Esophagus squamous epithelium (tissue), 5 donors: ENCODE data around the gene KLRC4. TPM values are rescaled to one million over a fixed set of nuclear protein-coding genes. Genes with fewer than 3 reads are reported as not detected.
"Not testable (repeated sequence)": the region's sequence is repeated elsewhere in the genome, so short reads cannot be mapped to it uniquely, and the experiment has no call there.

ENCODE experiments used
- DNase-seq: peaks from one replicate; lab custom pipeline; 2025; lab: John Stamatoyannopoulos, UW
- H3K27ac ChIP-seq, 4 donors: fragments of 200-600 bp; sonication (generic); one replicate each; pipeline ENCODE4 v1.5.1; 2016 to 2019; ENCODE audit warnings: mild to moderate bottlenecking in 1 of 4
- H3K27me3 ChIP-seq, 4 donors: fragments of 200-600 bp; sonication (generic); 1 replicate in 3 of 4; 2 replicates in 1 of 4; pipeline versions ENCODE4 v1.5.1 to v1.6.0; 2017 to 2021; ENCODE audit warnings: antibody characterized with exemption in 1 of 4
- H3K36me3 ChIP-seq, 3 donors: fragments of 200-600 bp; sonication (generic); one replicate each; pipeline ENCODE4 v1.5.1; 2016 to 2019
- H3K4me1 ChIP-seq, 3 donors: fragments of 200-600 bp; sonication (generic); one replicate each; pipeline ENCODE4 v1.5.1; 2017 to 2019
- H3K4me3 ChIP-seq, 4 donors: fragments of 200-600 bp; sonication (generic); 1 replicate in 3 of 4; 2 replicates in 1 of 4; pipeline ENCODE4 v1.5.1; 2016 to 2019; ENCODE audit warnings: mild to moderate bottlenecking in 2 of 4, moderate library complexity in 1 of 4
- H3K9me3 ChIP-seq, 3 donors: fragments of 200-600 bp; sonication (generic); one replicate each; pipeline ENCODE4 v1.5.1; 2016 to 2019
- CTCF ChIP-seq, 6 experiments: fragments of 450-650 bp in 4 of 6; fragments of 200-600 bp in 2 of 6; sonication (generic) in 2 of 6; IDR thresholded peaks; one replicate each; pipeline ENCODE4 v1.5.1; 2016 to 2019; ENCODE audit warnings: antibody characterized with exemption in 6 of 6, mild to moderate bottlenecking in 4 of 6, moderate library complexity in 4 of 6
- POLR2A ChIP-seq, 4 donors: fragments of 450-650 bp; IDR thresholded peaks; one replicate each; pipeline ENCODE4 v1.6.1; 2017; ENCODE audit warnings: antibody characterized with exemption in 4 of 4, mild to moderate bottlenecking in 4 of 4, moderate library complexity in 3 of 4
- WGBS, 2 donors: methylation state at CpG; one replicate each; pipeline ENCODE4 v1.1.5; 2018; 5-methylcytosine and 5-hydroxymethylcytosine counted together
- intact Hi-C: fragments of 100-400 bp; cut with DNase I; formaldehyde crosslinking; loops from one replicate; pipeline ENCODE4 v1.15.0; 2022
- total RNA-seq, 4 donors: library from RNA; depleted of rRNA; stranded (reverse); fragments of >200 nt; gene quantifications; one replicate each; pipeline ENCODE4 v1.1.0, GENCODE V29; 2016
- donor health status: DM: yes; HTN: yes; CAD: no.

KLRC4 gene
- total RNA-seq, 4 donors from 2014 or later = 1.0 to 4.2 TPM; not detected in 2

DNA sequence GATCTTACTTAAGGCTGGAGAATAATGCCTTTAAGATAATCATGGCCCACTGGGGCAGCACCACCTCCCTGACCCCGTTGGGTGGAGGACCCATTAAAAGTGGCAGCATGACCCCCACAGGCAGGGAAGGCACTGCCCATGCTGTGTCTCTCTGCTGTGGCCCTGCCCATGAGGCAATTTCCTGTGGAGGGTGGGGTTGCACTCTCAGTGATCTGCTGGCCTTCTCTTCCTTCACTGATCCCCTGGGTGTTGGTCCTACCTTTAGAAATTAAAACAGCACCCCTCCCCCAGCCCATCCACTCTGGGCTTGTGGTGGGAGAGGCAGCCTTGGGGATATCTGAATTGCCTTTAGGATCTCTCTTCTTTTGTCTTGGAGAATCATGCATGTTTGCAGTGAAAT is 37.0 kb downstream of the KLRC4 start:
- Histone ChIP-seq H3K36me3 (no peaks in the 10 kb centered on the region), H3K27me3 (no peaks in the 10 kb centered on the region), H3K4me3 (no peak overlapping the region), H3K4me1 (peaks cover 0 to 36% (median 8%) of the 10 kb centered on the region in 3 donors), H3K9me3 (no peaks in the 10 kb centered on the region), H3K27ac (peak overlapping the region; percentile 35 to 60 (median 52))
- no peak for DNase-seq
- WGBS, 2 donors = 14 to 20% methylated on average over 1 of the region's 1 CpG
- intact Hi-C loops = no loop called here
- TF ChIP-seq POLR2A (IDR thresholded peaks at IDR 0.05) (no peak), CTCF (IDR thresholded peaks at IDR 0.05) (no peak)

DNA sequence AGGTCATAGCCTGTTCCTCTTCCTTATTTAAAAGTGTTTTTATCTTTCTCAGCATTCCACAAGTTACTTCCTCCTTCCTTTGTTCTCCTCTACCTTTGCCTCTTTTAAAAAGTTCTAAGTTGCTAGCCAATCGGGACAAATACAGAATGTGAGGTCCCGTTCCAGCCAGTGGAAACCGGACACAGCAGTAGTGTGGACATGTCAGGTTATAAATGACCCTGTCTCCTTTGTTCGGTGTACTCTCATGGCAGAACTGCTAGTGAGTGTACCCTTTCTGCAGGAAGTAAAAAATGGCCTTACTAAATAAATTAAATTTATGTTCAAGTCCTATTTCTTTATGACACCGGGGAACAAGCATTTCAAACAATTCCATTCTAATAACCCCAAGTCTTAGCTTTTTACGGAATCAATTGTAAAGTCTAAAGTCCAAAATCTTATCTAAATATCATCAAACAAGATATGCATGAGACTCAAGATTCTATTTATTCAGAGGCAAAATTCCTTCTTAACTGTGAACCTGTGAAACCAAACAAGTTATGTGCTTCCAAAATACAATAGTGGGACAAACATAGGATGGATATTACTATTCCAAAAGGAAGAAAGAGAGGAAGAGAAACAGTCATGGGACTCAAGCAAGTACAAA is 37.5 kb downstream of the KLRC4 start:
- intact Hi-C loops = not testable (repeated sequence)
- WGBS, 2 donors = 31 to 35% methylated on average over 6 of the region's 6 CpGs

GRCh38 chr12:10369557-10370415 is 39.8 kb downstream of the KLRC4 start:
- Histone ChIP-seq H3K4me3 (no peak overlapping the region), H3K27me3 (no peaks in the 10 kb centered on the region), H3K27ac (peak overlapping the region in 3 of 4 donors; percentile 1 to 60 (median 60)), H3K9me3 (no peaks in the 10 kb centered on the region), H3K4me1 (peaks cover 9 to 58% (median 19%) of the 10 kb centered on the region in 3 donors), H3K36me3 (no peaks in the 10 kb centered on the region)
- DNase-seq = no peak
- no peak for TF ChIP-seq POLR2A (IDR thresholded peaks at IDR 0.05)
- no peak for TF ChIP-seq CTCF (IDR thresholded peaks at IDR 0.05)
- 75 to 80% methylated on average over 8 of the region's 8 CpGs for WGBS, 2 donors
- intact Hi-C loops = no loop called here

More for the DNA sequence above, 37.5 kb downstream of the KLRC4 start:
- Histone ChIP-seq H3K4me1 (peaks cover 0 to 37% (median 8%) of the 10 kb centered on the region in 3 donors), H3K27ac (peak overlapping the region in 3 of 4 donors; percentile 43 to 60 (median 60))
- H3K9me3 ChIP-seq, H3K4me3 ChIP-seq, H3K27me3 ChIP-seq, DNase-seq, H3K36me3 ChIP-seq: not testable (repeated sequence)

DNA sequence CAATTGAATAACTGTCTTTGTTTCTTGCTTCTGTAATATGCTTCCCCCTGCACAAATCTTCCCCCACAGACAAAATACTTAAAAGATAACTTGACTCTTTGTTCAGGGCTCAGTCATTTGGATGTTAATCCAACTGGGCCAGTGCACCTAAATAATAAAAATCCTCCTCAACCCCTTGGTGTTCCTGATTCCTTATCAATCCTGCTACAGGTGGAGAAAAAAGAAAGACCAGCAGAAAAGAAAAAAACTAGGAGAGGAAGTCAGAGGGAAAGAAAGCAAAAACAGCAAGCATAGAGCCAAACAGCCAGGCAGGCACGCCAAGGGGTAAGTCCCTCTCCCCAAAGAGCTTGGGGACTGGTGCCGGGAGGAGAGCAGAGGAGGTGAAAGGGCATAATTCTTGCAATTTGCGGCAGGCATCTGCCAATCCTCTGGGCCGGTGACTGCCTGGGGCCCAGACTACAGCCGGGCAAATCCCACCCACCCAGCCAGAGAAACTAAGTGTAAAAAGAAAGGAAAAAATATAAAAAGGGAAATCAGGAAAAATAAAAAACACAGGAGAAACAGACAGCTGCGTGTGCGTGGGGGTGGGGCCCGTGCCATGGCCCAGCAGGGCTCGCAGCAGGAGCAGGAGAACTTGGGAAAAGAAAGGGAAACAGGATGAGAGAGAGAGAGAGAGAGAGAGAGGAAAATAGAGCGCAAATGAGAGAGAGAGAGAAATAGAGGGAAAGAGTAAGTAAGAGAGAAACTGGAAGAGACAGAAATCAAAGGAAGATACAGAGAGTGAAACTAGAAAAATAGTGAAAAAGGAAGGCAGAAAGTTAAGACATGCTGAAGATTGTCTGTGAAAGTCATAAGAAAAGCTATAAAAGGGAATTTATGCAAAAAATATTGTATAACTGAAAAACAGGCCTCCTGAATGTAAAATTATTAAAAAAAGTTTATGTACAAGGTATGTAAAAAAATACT is 41.1 kb downstream of the KLRC4 start:
- intact Hi-C loops = no loop called here

DNA sequence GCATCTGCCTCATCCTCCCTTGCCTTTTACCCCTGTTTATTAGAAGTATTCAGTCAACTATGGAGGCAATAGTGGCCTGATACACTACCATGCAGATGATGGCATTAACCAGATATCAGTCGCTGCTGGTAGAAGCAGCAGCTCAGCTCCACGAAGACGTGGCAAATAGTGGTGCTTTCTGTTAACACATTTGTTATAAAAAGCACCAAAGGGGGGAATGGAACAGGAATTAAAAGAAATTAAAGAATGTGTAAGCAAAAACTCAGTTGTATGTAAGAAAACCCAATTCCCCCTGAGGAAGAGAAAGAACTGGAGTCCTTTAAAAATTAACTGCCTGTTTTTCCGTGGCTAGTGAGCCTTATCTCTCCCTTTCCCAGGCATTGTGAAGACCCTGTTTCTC is 41.8 kb downstream of the KLRC4 start:
- H3K36me3 ChIP-seq, intact Hi-C loops, H3K27ac ChIP-seq, H3K27me3 ChIP-seq, DNase-seq, H3K9me3 ChIP-seq, H3K4me3 ChIP-seq: not testable (repeated sequence)
- WGBS, 2 donors = 66 to 72% methylated on average over 4 of the region's 4 CpGs
- H3K4me1 ChIP-seq = peaks cover 9 to 72% (median 27%) of the 10 kb centered on the region in 3 donors

More for the DNA sequence above, 41.1 kb downstream of the KLRC4 start:
- H3K9me3 ChIP-seq = no peaks in the 10 kb centered on the region
- TF ChIP-seq POLR2A (IDR thresholded peaks at IDR 0.05) = no peak
- no peak for TF ChIP-seq CTCF (IDR thresholded peaks at IDR 0.05)
- H3K27ac ChIP-seq = peak overlapping the region in 1 of 4 donors; percentile 42
- H3K27me3 ChIP-seq = no peaks in the 10 kb centered on the region
- no peak overlapping the region for H3K4me3 ChIP-seq
- H3K4me1 ChIP-seq = peaks cover 9 to 68% (median 23%) of the 10 kb centered on the region in 3 donors
- no peak for DNase-seq
- H3K36me3 ChIP-seq = no peaks in the 10 kb centered on the region
- WGBS, 2 donors = 85 to 89% methylated on average over 5 to 10 of the region's 10 CpGs
